GM18861 (cell line): ENCODE results near the gene TMBIM1.

Experiments used
- ATAC-seq: cut with Tn5 transposase; IDR thresholded peaks from one replicate; pipeline ENCODE4 v1.9.1; 2021; ENCODE audit not compliant: unreplicated experiment

TMBIM1 gene, protein sequence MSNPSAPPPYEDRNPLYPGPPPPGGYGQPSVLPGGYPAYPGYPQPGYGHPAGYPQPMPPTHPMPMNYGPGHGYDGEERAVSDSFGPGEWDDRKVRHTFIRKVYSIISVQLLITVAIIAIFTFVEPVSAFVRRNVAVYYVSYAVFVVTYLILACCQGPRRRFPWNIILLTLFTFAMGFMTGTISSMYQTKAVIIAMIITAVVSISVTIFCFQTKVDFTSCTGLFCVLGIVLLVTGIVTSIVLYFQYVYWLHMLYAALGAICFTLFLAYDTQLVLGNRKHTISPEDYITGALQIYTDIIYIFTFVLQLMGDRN

DNA sequence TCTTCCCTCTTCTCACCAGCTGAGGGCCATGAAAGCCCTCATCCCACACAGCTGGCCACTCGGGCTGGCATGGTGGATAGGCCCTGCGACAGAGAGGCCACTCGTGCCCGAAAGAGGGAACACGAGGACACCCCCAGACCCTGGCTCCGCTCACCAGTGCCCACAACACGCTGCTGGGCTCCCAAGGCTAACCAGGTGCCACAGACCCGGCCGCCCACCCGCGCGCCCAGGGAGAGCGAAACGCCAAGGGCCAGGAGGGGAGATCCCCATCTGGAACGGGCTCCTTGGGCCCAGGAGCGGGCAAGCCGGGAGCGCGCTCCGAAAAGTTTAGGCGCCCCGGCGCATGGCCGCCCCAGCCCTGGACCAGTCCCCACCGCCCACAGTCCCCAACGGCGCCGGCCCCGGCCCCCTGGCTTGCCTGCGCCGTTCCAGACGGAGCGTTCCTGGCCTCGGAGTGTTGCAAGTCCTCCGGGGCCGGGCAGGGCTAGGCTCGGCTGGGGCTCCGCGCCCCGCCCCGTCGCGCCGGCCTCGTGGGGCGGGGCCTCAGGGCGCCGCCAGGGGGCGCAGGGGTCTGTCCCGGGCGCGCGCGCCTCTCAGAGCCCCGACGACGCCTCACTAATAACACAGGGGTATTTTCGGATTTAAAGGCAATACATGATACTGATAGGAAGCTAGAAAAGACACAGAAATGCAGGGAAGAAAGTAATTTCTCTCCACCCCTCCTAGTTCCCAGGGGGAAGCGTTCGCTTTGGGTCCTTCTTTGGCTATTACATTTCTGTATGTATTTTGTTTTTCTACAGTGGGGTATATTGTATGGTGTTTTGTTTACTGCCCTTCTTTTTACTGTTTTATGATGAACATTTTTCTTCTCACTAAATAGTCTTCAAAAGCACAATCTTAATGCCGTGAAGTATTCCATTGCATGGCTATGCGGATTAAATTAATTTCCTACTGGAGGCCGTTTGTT is at the start of gene TMBIM1:
TMBIM1 (minus strand) TSS at position 456 of the 967 bp plus-strand sequence. CDS start 10,362 bp downstream, outside the sequence.
- ATAC-seq: peak; percentile 57

DNA sequence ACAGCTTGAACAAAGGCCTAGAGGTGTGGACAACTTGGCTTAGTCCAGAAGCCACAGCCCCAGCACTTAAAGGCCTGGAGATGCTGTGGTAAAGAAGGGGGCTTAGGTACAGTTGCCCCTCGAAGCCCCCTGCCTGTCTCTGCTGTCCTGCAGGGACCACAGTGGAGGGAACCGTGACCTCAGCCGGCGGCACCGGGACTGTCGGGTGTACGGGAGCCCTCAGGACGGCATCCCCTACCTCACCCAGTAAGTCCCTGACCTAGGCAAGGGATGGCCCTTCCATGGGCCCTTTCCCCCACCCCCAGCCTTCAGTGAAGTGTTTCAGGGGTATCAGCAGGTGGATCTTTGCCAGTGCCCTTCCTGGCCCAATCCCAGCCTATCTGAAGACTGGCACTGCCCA is 49.1 kb upstream of the TMBIM1 start:
- ATAC-seq: no peak

DNA sequence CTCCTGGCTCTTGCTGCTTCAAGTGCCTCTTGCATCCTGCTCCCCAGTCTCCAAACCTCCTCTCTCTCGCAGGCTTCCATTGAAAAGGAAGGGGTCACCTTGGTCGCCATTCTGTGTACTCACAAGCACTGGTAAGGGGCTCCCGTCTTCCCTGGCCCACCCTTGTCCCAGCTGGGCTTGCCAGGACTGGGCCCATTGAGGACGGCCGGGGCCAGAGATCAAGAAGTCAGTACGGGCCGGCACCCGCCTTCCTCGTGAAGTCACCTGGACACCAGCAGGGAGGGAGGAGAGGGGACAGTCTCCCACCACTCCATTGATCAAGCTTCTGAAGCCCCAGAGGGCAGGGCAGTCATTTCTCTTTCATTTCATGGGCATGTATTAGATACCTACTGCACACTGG is 48.4 kb upstream of the TMBIM1 start:
- ATAC-seq: no peak

DNA sequence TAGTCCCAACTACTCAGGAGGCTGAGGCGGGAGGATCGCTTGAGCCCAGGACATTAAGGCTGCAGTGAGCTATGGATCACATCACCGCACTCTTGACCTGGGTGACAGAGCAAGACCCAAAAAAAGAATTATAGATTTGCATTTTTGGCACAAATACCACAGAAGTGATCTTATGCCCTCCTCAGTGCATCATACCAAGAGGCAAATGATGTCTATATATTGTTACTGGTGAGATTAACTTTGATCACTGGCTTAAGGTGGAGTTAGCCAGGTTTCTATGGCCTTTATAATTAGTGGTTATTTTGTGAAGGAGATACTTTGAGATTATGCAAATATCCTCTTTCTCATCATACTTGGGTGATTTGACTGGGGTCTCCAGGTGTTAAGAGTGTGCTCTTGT is 42.2 kb upstream of the TMBIM1 start:
- ATAC-seq: no peak

DNA sequence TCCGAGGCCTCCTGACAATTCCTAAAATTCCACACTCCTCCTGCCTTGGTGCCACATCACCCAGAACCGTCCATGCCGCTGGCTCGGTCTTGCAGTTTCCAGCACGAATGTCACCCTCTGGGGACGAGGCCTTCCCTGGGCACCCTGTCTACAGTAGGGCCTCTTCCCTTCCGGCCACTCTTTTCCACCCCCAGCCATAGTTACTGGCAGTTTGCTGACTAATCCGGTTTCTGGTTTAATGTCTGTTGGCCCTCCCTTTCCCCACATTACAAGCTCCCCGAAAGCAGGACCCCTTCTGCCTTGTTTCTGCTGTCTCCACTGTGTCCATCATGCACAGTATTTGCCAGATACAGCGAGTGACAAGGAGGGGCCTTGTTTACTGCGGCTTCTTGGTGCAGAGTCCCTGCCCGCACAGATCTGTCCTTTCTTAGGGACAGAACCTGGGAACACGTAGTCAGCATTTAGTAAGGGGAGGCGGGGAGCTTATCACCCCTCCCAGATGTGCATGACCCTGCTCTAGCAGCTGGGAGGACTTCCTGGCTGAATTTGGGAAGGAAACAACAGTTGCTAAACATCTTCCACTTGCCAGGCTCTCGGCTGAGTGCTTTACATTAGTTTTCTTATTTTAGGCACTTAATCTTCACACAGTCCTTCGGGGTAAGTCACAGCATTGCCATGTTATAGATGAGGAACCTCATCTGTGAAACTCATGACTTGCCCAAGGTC is 40.8 kb upstream of the TMBIM1 start:
- ATAC-seq: no peak

DNA sequence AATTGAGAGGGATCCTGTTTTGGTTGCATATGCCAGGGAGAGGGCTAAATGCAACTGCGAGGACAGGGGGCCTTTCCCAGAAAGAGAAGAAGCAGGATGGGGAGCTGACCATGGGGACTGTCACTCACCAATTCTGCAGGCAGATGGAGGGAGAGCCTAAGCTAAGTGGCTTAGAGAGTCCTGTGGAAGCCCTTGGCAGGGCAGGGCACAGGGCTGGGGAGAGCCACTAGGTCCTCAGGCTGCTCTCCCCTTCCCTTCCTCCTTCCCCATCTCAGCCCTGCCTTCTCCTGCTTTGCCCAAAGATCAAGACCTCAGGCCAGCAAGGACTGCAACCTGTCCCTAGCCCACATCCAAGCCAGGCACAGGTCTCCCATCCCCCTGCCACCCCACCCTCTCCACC is 40.0 kb upstream of the TMBIM1 start:
- ATAC-seq: no peak

DNA sequence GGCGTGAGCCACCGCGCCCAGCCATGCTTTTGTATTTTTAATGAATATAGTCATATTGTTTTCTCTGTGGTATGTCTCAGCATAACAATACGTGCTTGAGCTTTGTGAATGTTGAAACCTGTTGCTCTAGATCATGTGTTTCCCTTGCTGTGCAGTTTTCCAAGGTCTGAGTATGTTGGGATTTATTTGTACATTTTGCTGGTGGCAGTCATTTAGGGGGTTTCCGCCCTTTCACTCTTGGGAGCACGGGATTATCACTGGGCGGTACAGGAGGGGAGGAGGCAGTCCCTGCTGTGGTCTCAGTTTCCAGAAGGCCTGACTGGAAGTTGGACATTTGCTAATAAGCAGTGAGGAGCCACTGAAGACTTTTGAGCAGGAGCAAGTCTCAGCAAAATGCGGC is 39.4 kb upstream of the TMBIM1 start:
- ATAC-seq: no peak

DNA sequence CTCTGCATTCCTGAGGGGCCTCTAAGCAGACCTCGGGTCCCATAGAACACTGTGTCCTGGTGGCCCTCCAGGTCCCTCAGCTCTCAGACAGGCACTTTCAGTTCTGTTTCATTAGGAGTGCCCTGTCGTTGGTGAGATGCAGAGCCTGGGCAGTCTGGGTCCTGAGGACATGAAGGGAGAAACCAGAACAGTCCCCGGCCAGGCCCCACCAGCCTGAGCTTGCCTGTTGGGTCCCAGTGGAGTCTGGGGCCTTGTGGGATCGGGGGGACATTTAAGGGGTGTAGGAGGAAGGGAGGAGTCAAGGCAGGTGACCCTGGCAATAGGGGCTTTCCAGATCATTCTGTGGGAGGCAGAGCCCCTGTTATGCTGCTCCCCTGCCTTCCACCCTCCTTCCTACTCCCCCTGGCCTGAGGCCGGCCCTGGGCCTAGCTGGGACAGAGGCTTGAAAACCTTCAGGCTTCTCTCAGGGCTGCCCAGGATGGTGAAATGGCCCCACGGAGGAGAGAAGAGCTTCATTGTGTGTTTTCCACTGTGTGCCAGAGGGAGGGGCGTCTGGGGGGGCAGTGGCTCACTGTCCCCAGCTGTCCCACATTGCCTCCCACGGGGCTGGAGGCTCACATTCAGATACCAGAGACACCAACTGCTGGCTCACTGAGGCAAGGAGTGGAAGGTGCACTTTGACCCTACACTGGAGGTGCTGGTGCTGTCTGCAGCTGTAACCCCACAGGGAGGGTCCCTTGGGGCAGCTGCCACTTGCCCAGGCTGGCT is 37.7 kb upstream of the TMBIM1 start:
- ATAC-seq: peak; percentile 36

DNA sequence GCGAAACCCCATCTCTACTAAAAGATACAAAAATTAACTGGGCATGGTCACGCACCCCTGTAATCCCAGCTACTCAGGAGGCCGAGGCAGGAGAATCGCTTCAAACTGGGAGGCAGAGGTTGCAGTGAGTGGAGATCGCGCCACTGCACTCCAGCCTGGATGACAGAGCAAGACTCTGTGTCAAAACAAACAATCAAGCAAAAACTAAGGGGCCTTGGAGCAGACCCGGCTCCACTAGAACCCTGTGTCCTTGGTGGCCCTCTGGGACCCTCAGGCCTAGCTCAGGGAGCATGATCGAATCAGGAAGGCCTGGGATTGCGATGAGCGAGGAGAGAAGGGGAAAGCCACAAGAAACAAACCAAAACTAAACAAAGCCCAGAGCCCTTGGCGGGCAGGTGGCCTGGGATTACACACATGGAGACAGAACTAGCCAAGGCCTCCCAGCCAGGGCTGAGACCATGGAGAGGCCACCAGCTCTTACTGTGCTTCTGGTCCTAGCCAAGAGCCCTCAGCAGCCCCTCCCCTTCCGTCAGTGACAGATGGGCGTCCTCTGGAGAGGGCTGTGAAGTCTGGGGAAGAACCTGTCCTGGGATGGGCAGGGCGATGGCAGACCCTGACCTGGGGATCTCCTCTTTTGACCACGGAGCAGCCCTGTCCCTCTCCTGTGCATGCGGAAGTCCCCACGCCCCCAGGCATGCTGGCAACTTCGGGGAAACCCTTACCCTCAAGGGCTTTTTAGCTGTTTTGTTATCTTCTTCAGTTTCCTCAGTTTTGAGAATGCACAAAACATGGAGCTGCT is 36.9 kb upstream of the TMBIM1 start:
- ATAC-seq: peak; percentile 25

DNA sequence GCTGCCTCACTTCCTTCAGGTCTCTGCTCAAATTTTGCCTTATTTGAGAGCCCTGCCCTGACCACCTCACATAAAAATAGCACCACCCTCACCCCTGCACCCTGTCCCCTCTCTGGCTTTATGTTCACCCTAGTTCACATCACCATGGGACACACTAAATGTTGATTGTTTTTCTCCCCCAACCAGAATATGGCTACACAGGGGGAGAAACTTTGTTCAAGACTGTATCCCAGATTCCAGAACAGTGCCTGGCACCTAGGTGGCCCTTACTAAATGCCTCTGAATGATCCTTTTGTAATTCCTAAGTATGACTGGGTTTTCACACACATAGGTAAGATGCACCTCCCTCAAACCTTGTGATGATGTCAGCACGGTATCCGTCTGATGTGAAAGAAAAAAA is 36.0 kb upstream of the TMBIM1 start:
- ATAC-seq: no peak

DNA sequence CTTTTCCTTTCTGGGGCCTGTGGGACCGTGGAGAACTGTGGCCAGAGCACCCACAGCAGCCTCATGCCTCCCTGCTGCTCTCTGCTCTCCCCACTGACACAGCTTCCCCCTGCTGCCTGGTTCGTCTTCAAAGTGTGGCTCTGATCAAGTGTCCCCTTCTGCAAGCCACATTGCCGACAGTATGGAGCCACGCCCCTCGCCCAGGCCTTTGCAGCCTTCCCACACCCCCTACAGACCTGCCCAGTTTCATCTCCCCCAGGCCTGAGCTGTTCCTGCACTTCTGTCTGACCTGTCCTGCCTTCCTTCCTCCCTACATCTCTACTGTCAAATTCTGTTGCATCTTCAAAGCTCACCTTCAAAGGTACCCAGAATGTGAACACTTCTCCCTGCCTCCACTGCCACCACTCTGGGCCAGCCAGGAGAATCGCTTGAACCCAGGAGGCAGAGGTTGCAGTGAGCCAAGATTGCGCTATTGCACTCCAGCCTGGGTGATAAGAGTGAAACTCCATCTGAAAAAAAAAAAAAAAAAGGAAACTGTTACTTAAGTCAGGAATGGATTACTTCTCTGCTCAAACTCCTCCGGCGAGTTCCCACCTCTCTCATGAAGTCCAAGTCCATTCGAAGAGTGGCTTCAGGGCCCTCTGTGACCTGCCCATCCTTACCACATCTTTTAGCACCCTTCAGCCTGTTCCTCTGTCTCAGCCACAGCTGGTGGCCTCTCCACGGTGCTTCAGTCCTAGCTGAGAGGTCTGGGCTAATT is 35.3 kb upstream of the TMBIM1 start:
- ATAC-seq: no peak

DNA sequence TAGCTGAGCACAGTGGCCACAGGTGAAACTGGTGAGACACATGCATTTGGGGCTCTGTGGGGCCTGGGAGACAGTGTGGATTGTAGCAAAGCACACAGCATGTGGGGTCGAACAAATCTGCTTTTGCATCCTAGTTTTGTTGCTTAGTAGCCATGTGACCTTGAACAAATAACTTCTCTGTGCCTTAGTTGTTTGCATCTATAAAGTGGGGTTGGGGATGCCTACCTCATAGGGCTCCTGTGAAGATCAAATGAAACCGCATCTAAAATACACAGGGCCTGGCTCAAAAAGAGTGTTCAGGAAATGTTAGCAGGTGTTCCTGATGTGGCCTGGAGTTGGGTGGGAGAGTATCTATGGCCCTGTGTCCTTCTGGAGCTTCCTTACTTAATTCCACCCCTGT is 34.0 kb upstream of the TMBIM1 start:
- no peak for ATAC-seq

DNA sequence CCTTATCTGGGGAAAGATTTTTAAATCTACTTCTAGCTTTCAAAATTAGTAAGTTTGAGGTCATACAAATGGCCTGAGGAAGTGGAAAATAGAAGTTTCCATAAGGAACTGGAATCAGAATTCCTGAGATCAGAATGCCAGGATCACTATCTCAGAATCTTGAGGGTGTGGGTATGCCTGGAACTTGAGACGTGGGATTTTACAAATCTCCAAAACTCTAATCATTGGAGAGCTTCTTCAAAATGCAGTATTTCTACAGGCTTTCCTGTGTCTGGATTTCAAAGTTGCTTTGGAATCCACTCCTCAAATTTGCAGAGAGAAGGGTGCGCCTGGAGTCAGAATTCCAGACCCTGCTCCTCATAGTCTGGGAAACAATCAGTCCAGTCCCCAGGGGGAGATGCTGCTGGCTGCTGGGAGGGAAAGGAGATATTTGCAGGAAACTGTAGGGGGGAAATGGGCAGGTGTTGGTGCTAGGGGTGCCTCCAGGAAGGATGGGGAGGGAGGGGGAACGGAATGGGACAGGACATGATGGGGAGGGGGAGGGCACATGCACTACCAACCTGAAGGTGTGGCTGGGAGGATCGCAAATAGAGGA is 33.4 kb upstream of the TMBIM1 start:
- no peak for ATAC-seq

DNA sequence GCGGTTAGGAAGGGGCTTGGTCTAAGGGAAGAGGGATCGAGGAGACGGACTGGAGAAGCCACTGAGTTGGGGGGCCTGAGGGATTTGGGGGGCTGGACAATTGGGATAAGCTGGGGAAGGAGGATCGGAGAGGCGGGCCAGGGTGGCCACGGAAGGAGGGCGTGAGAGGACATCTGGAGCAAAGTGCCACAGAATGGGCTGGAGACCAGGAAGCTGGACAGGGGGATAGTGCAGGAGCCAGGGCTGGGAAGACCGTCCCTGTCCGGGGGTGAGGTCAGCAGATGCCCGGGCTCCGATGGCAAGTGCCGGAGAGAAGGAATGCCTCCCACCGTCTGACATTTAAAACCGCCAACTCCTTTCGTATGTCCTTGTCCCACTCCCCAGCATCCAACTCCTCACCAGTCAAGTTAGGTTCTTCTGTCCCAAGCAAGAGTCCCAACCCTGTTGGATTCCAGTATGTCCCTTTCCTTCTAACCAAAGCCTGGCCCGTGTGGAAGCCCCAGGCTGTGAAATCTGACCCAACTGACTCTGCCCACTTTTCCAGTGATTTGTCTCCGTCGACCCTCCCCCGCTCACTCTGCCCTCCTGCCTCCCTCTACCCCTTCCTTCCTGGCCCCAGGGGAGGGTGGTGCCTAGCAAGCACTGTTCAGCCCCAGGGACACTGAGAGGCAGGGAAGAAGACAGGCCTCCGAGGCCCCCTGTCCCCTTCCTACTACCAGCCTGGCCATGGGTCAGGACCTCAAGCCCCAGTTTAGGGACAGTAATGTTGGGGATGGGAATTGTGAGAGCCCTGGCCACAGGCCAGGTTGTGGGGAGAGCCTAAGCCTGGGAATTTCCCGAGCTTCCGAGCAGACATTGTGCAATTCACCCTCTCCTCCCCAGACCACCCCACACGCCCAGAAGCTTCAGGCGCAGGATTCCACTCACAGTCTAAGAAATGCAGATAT is 31.5 kb upstream of the TMBIM1 start:
- no peak for ATAC-seq

DNA sequence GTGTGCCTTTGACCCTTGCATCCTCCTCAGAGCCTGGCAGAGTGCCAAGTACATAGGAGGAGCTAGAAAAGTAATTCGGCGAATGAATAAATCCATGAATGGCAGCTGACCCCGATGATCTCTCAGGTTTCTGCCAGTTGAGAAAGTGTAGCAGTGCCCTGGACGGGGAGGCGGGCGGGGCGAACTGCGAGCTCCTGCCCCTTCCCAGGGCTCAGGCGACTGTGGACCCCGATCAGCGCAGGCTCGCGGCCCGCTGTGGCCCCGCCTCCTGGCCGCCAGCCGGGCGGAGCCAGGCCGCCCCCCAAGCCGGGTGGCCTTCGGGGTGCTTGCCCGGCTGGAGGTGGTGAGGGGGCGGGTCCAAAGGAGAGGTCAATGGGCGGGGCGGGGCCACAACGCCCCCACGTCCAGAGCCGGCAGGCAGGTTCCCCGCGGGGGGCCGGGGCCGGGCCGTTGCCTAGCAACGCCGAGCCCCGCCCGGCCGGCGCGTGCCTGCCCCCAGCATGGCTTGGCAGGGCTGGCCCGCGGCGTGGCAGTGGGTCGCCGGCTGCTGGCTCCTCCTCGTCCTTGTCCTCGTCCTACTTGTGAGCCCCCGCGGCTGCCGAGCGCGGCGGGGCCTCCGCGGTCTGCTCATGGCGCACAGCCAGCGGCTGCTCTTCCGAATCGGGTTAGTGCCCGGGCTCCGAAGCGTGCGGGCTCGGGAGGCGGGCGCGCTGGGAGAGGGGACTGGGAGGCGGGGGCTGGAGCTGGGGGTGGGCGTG is 30.6 kb upstream of the TMBIM1 start:
- ATAC-seq: peak; percentile 69

DNA sequence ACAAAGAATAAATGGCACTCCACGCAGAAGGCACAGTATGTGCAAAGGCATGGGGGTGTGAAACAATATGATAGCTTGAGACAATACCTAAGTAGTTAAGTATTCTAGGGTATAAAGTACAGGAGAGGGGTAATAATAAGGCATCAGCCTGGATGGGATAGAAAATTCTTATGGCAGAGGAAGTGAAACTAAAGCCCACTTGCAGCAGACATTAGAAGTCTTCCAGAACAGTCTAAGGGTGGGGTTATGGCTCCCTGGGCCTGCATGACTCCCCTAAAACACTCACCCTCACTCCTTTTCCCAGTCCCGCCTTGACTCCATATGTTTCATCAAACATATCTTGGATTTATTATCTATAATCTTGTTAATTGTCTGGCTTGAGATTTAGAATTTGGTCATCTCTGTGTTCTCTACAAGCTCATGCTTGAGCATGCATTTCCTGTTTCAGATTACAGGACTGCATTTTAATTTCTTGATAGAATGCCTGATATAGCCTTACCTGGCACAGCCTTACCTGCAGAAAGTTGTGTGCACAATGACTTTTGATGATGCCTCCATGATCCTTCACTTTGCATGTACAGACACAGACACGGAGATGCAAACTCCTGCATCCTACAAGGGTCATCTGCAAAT is 28.5 kb upstream of the TMBIM1 start:
- no peak for ATAC-seq
